HEK293 (cell line): ENCODE measurements around the gene STUM.

Experiments used
- ATF2 ChIP-seq: fragments of 450-650 bp; formaldehyde crosslinking; IDR thresholded peaks from 2 replicates; pipeline ENCODE4 v1.5.1; 2016; ENCODE audit warnings: missing biosample characterization, missing genetic modification characterization, low read depth
- GLIS2 ChIP-seq: fragments of 450-650 bp; formaldehyde crosslinking; IDR thresholded peaks from 2 replicates; pipeline ENCODE4 v1.5.1; 2016; ENCODE audit warnings: missing biosample characterization, missing genetic modification characterization
- HOXD13 ChIP-seq: sonication (generic); formaldehyde crosslinking; IDR thresholded peaks from 2 replicates; pipeline ENCODE4 v1.8.0; 2022; ENCODE audit warnings: missing genetic modification reagents, borderline replicate concordance
- KLF8 ChIP-seq: fragments of 450-650 bp; formaldehyde crosslinking; IDR thresholded peaks from 2 replicates; pipeline ENCODE4 v1.5.1; 2016; ENCODE audit warnings: missing biosample characterization, missing genetic modification characterization
- PATZ1 ChIP-seq: fragments of 450-650 bp; formaldehyde crosslinking; IDR thresholded peaks from 2 replicates; pipeline ENCODE4 v1.5.1; 2016; ENCODE audit warnings: missing biosample characterization, missing genetic modification characterization
- RBAK ChIP-seq: fragments of 450-650 bp; formaldehyde crosslinking; IDR thresholded peaks from 2 replicates; pipeline ENCODE4 v1.5.1; 2016; ENCODE audit warnings: missing biosample characterization, missing genetic modification characterization
- SETDB1 ChIP-seq: IDR thresholded peaks from one replicate; pipeline ENCODE4 v1.6.1; 2017; ENCODE audit warnings: mild to moderate bottlenecking, low read length, moderate library complexity, mixed read lengths; ENCODE audit not compliant: insufficient read length
- YY1 ChIP-seq: fragments of 450-650 bp; formaldehyde crosslinking; IDR thresholded peaks from 2 replicates; pipeline ENCODE4 v1.5.1; 2018; ENCODE audit warnings: missing biosample characterization, missing genetic modification characterization
- YY2 ChIP-seq: fragments of 450-650 bp; formaldehyde crosslinking; IDR thresholded peaks from 2 replicates; pipeline ENCODE4 v1.5.1; 2016; ENCODE audit warnings: missing biosample characterization, missing genetic modification characterization
- ZBTB10 ChIP-seq: fragments of 450-650 bp; formaldehyde crosslinking; IDR thresholded peaks from 2 replicates; pipeline ENCODE4 v1.5.1; 2016; ENCODE audit warnings: missing biosample characterization, missing genetic modification characterization
- ZBTB44 ChIP-seq: fragments of 450-650 bp; IDR thresholded peaks from 2 replicates; pipeline ENCODE4 v1.5.1; 2018; ENCODE audit warnings: missing biosample characterization, mild to moderate bottlenecking, missing genetic modification characterization
- ZEB2 ChIP-seq: fragments of 450-650 bp; formaldehyde crosslinking; IDR thresholded peaks from 2 replicates; pipeline ENCODE4 v1.5.1; 2016; ENCODE audit warnings: missing biosample characterization, missing genetic modification characterization
- ZFHX2 ChIP-seq: fragments of 450-650 bp; formaldehyde crosslinking; conservative IDR thresholded peaks from 2 replicates; pipeline ENCODE4 v1.5.1; 2016; ENCODE audit warnings: missing biosample characterization, missing genetic modification characterization
- ZNF132 ChIP-seq: fragments of 450-650 bp; formaldehyde crosslinking; IDR thresholded peaks from 2 replicates; pipeline ENCODE4 v1.5.1; 2017; ENCODE audit warnings: missing biosample characterization, missing genetic modification characterization, borderline replicate concordance
- ZNF133 ChIP-seq: fragments of 450-650 bp; formaldehyde crosslinking; IDR thresholded peaks from 2 replicates; pipeline ENCODE4 v1.5.1; 2016; ENCODE audit warnings: missing biosample characterization, missing genetic modification characterization
- ZNF155 ChIP-seq: fragments of 450-650 bp; formaldehyde crosslinking; IDR thresholded peaks from 2 replicates; pipeline ENCODE4 v1.5.1; 2016; ENCODE audit warnings: missing biosample characterization, missing genetic modification characterization
- ZNF202 ChIP-seq: fragments of 450-650 bp; formaldehyde crosslinking; IDR thresholded peaks from 2 replicates; pipeline ENCODE4 v1.5.1; 2016; ENCODE audit warnings: missing biosample characterization, missing genetic modification characterization, borderline replicate concordance
- ZNF26 ChIP-seq: fragments of 450-650 bp; formaldehyde crosslinking; IDR thresholded peaks from 2 replicates; pipeline ENCODE4 v1.5.1; 2016; ENCODE audit warnings: missing biosample characterization, missing genetic modification characterization
- ZNF324 ChIP-seq: fragments of 450-650 bp; formaldehyde crosslinking; IDR thresholded peaks from 2 replicates; pipeline ENCODE4 v1.5.1; 2016; ENCODE audit warnings: missing biosample characterization, missing genetic modification characterization
- ZNF394 ChIP-seq: fragments of 450-650 bp; formaldehyde crosslinking; IDR thresholded peaks from 2 replicates; pipeline ENCODE4 v1.5.1; 2016; ENCODE audit warnings: missing biosample characterization, missing genetic modification characterization, mild to moderate bottlenecking, moderate library complexity, borderline replicate concordance
- ZNF449 ChIP-seq: fragments of 450-650 bp; formaldehyde crosslinking; IDR thresholded peaks from 2 replicates; pipeline ENCODE4 v1.5.1; 2017; ENCODE audit warnings: missing biosample characterization, mild to moderate bottlenecking, missing genetic modification characterization, moderate library complexity
- ZNF473 ChIP-seq: fragments of 450-650 bp; formaldehyde crosslinking; IDR thresholded peaks from 2 replicates; pipeline ENCODE4 v1.5.1; 2017; ENCODE audit warnings: missing biosample characterization, missing genetic modification characterization
- ZNF544 ChIP-seq: fragments of 450-650 bp; formaldehyde crosslinking; IDR thresholded peaks from 2 replicates; pipeline ENCODE4 v1.5.0; 2017; ENCODE audit warnings: missing biosample characterization, missing genetic modification characterization
- ZNF626 ChIP-seq: fragments of 450-650 bp; sonication (Bioruptor Pico); formaldehyde crosslinking; IDR thresholded peaks from 2 replicates; pipeline ENCODE4 v1.5.1; 2018; ENCODE audit warnings: missing biosample characterization, missing genetic modification characterization, inconsistent platforms
- ZNF645 ChIP-seq: fragments of 450-650 bp; formaldehyde crosslinking; IDR thresholded peaks from 2 replicates; pipeline ENCODE4; 2016; ENCODE audit warnings: missing biosample characterization, missing genetic modification characterization
- ZNF707 ChIP-seq: fragments of 450-650 bp; formaldehyde crosslinking; IDR thresholded peaks from 2 replicates; pipeline ENCODE4 v1.5.1; 2016; ENCODE audit warnings: missing biosample characterization, missing genetic modification characterization
- ZNF776 ChIP-seq: fragments of 450-650 bp; formaldehyde crosslinking; IDR thresholded peaks from 2 replicates; pipeline ENCODE4 v1.5.0; 2017; ENCODE audit warnings: missing biosample characterization, missing genetic modification characterization, borderline replicate concordance

The STUM gene

GRCh38 chr1:226549937-226550671 lies 1.5 kb downstream of the STUM start (continued):
- no peak for TF ChIP-seq HOXD13 (CRISPR knock-in tag)
- TF ChIP-seq ZBTB44 (tag by site-specific recombination), result peak; percentile 59
- TF ChIP-seq ZFHX2, result peak; percentile 86
- TF ChIP-seq ZBTB10, result 0 out of 2 replicates have a peak, but pooled peaks have one; percentile 21
- no peak for TF ChIP-seq ZNF707 (tag by site-specific recombination)
- no peak for TF ChIP-seq ZNF473 (tag by site-specific recombination)
- TF ChIP-seq ZNF324 (tag by site-specific recombination), result no peak
- TF ChIP-seq PATZ1 (tag by site-specific recombination), result peak; percentile 74
- peak; percentile 97 for TF ChIP-seq GLIS2 (tag by site-specific recombination)
- no peak for TF ChIP-seq ZNF26
- no peak for TF ChIP-seq ZNF155 (tag by site-specific recombination)
- TF ChIP-seq RBAK (tag by site-specific recombination), result no peak
- no peak for TF ChIP-seq SETDB1
- no peak for TF ChIP-seq ZNF776
- no peak for TF ChIP-seq ZNF132 (tag by site-specific recombination)
- no peak for TF ChIP-seq ZEB2 (tag by site-specific recombination)
- TF ChIP-seq YY2 (tag by site-specific recombination), result no peak
- no peak for TF ChIP-seq ZNF645
- TF ChIP-seq ZNF394 (tag by site-specific recombination), result no peak
- no peak for TF ChIP-seq ZNF544 (tag by site-specific recombination)
- TF ChIP-seq ZNF202 (tag by site-specific recombination), result no peak
- no peak for TF ChIP-seq ZNF133 (tag by site-specific recombination)
- no peak for TF ChIP-seq ZNF626
- TF ChIP-seq ATF2 (tag by site-specific recombination), result no peak
- TF ChIP-seq KLF8 (tag by site-specific recombination), result no peak
- peak; percentile 88 for TF ChIP-seq ZNF449 (tag by site-specific recombination)
- TF ChIP-seq YY1 (tag by site-specific recombination), result no peak
